GM21367 (cell line): ENCODE data around the gene BNC1.
"Not testable (repeated sequence)": the region's sequence is repeated elsewhere in the genome, so short reads cannot be mapped to it uniquely, and the experiment has no call there.

Experiments
- ATAC-seq: cut with Tn5 transposase; IDR thresholded peaks from one replicate; pipeline ENCODE4 v1.9.1; 2021; ENCODE audit not compliant: unreplicated experiment

Gene BNC1

DNA sequence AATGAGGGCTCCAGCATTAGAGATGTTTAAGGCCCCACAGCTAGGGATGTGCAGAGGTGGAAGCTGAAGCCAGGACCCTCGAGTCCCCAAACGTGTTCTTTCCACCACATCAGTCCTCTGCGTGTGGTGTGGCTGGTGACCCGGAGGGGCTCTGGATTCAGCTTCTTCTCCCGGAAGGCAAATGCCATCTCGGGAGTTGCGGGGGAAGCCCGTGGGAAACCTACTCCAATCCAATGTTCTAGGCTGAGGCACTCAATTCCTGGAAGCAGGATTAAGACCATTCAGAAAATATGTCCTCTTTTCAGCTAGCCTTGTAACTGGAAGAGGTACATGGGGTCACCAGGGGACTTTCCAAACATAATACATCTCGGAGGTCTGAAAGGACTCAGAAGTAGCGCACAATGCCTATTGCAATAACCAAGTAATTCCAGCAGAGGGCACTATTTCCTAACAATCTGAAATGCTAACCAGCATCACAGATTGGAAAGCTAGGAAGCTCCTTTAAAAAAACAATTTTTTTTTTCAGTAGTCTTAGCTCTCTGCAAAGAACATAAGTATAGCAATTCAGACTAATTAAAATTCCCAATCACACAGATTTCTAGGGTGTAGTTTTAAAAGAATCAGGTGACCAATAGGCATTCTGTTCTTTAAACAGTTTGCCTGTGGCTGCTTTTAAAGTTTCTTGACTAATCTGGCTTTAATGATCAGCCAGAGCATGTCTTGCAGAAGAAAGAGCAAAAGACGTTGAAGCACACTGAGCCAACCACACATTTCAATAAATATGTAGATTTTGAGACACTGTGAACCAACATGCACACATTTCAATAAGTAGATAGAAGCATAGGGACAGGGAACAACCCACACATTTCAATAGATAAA, 36.1 kb downstream of the BNC1 start:
- no peak for ATAC-seq

DNA sequence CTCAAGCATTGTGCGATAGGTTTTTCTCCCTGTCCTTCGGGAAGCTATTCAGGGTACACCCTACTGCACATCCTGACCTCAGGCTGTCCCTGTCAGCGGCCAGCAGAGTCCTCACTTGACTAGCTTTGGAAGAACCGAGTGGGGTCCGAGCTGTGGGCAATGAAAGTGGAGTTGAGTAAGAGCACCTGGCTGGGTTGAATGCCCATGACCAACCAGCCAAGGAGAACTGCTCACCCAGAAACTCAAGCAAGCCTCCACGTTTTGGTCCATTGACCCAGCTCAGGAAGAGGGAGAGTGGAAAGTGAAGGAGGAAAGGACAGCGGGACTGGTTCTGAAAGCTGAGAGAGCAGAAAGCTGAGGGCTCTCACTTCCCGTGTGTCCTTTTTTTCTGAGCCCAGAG, 40.8 kb downstream of the BNC1 start:
- ATAC-seq = no peak

DNA sequence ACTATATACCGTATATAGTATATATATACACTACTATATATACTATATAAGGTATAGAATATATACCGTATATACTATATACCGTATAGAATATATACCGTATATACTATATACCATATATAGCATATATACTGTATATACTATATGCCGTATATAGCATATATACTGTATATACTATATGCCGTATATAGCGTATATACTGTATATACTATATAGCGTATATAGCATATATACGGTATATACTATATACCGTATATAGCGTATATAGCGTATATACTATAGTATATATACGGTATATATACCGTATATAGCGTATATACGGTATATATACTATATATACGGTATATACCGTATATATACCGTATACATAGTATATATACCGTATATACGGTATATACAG, 54.2 kb downstream of the BNC1 start:
- ATAC-seq = no peak

DNA sequence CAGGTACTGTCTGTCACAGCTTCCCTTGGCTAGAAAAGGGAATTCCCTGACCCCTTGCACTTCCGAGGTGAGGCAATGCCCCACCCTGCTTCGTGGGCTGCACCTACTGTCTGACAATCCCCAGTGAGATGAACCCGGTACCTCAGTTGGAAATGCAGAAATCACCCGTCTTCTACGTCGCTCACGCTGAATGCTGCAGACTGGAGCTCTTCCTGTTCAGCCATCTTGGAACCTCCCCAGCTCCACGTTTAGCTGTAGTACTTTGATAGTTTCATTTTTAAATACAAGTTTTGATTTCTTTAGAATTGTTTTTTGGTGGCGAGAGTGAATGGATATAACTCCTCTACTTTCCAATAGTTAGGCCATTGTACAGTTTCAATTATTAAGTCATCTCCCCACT, 59.0 kb downstream of the BNC1 start:
- ATAC-seq = no peak

DNA sequence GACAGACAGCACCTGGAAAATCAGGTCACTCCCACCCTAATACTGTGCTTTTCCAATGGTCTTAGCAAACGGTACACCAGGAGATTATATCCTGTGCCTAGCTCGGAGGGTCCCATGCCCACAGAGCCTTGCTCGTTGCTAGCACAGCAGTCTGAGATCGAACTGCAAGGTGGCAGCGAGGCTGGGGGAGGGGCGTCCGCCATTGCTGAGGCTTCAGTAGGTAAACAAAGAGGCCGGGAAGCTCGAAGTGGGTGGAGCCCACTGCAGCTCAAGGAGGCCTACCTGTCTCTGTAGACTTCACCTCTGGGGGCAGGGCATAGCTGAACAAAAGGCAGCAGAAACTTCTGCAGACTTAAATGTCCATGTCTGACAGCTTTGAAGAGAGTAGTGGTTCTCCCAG, 62.7 kb downstream of the BNC1 start:
- not testable (repeated sequence) for ATAC-seq

DNA sequence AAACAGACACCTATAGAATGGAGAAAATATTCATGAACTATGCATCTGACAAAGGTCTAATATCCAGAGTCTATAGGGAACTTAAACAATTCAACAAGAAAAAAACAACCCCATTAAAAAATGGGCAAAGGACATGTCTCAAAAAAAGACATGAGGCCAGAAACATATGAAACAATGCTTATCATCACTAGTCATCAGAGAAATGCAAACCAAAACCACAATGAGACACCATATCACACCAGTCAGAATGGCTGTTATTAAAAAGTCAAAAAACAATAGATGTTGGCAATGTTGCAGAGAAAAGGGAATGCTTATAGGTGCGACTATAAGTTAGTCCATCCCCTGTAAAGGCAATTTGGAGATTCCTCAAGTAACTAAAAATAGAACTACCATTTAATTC, 65.4 kb downstream of the BNC1 start:
- ATAC-seq = no peak

DNA sequence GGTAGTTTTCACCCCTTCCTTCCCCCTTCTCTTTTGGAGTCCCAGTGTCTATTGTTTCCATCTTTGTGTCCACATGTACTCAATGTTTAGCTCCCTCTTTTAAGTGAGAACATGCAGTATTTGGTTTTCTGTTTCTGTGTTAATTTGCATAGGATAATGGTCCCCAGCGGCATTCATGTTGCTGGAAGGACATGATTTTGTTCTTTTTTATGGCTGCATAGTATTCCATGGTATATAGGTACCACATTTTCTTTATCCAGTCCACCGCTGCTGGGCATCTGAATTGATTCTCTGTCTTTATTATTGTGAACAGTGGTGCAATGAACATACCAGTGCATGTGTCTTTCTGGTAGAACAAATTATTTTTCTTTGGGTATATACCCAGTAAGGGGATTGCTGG, 69.2 kb downstream of the BNC1 start:
- no peak for ATAC-seq

DNA sequence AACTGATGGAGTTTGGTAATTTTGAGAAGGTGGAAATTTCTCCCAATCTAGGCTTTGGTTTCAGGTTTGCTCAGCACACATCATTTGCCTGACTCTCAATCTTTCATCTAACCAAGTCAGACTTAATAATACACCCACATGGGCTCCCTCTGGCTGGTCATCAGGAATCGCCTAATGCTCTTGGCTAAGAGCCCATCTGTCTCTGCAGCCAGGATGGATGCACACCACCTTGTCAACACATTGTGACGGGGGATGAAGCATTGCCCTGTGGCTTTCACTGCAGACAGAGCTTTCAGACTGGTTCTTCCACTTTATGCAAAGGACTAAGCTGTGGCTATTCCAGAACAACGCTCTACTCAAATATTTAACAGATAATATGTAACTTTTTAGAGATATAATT, 73.8 kb downstream of the BNC1 start:
- no peak for ATAC-seq

DNA sequence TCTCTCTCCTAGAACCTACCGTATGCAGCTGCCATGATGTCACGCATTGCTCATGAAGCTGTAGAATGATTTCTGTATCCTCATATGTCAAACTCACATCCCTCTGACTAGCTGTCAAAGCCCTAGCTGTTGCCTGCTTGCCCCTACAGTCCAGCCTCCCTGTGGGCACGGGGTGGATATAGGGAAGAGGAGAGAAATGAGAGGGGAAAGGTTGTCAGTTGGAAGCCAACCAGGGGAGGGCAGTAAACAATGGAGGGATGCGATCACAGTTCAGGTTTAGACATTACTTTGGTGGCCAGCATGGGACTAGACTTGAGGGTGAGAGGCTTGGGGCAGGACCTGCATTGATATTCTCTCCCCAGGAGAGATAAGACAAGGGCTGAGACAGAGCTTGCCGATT, 75.1 kb downstream of the BNC1 start:
- ATAC-seq = no peak

DNA sequence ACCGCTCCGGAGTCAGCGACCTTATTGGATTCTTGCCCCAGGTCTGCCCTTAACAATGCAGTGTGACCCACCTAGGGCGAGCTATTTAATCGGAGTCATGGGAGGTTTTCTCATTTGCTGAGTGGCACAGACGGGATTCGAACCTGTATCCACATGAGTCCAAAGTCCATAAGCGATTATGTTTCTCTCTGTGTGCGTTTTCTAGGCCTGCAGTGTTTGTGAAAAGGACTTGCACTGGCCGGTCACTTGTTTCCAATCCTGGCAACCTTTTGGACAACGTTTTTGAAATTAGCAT, 76.2 kb downstream of the BNC1 start:
- no peak for ATAC-seq

DNA sequence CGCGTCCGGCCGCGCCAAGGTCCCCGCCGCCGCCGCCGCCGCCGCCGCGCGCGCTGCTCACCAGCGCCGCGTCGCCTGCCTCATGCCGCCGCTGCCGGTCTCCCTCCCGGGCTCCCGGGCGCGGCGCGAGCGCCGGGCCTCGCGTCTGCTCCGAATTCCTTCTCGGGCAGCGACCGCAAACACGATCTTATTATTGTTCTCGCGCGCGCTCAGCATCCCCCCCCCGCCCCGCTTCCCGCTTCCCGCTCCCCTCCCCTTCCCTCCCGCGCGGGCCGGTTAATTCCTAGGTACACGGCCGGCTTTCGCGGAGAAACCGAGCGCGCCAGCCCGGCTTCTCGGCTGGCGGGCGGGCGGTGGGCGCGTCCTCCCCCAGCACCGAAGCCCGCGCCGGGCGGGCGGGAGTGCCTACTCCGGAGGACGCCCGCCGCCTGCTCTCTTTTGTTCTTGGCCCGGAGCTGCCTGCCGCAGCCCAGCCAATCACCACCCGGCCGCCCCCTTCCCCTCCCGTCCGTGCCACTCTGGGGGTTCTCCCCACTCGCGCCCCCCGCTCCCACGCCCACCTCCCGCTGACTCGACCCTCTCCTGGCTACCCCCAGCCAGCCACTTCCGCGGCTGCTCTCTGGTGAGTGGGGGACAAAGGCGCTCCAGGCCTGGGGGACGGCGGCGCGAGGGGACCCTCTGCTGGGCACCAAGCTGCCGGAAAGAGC, 76.7 kb downstream of the BNC1 start, which contains the start of gene HDGFL3:
TSS of gene HDGFL3 (minus strand) at position 164 of the 707 bp plus-strand sequence. CDS start 409 bp downstream, outside the sequence.
- peak; percentile 38 for ATAC-seq

DNA sequence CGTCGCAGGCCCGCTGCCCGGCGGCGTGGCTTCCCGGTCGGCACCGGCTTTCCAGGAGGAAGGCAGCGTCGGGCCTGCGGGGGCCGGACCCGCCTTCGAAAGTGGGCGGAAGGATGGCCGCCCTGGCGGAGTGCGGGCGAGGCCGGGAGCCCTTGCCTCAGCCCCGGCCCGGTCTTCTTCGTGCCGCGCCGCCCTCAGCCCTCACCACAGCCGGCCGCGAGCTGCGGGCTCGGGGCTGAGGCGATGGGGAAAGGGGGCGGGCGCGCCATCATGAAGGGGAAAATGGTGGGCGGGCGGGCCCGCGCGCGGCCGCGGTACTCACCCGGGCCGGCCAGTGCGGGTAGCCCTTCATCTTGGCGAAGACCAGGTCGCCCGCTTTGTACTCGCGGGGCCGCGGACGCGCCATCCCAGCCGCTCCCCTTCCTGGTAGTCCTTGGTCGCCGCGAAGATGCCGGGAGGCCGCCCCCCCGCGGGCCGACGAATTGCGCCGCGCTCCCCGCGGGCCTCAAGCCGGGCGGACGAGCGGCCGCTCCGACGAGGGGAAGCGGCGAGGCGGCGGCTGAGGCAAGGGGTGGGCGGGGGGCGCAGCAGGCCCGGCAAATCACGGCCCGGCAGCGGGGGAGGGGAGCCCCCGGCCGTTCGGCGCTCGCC, 77.3 kb downstream of the BNC1 start:
- ATAC-seq = peak; percentile 22

DNA sequence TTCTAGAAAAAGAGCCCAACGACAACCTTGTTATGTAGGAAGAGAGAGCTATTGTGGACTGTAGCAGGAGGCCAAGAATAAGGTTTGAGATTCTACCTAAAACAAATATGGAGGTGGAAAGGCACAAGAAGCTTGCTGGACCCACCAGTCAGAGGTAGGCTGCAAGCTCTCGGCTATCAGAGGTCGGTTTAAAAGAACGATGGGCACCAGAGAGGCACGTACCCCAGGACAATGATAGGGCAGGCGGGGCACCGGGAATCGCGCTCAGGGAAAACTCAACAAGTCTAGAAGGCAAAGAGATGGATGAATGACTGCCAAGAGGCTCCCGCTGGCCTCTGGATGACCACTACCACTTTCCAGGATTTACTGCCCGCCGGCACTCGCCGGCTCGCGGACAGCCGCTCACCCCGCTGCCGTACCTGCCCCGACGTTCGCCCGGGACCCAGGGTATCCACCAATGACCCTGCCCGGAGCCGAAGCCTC, 77.9 kb downstream of the BNC1 start:
- peak; percentile 1 for ATAC-seq
